T-helper 17 cell (primary cell): ENCODE results near the gene RPGRIP1L. TPM values are rescaled to one million over a fixed set of nuclear protein-coding genes. Genes with fewer than 3 reads are reported as not detected.

ENCODE experiments used
- ATAC-seq: fragments of 150-1000 bp; cut with Tn5 transposase; 2 replicates; pipeline ENCODE4 v1.10.0; 2021; ENCODE audit warnings: mild to moderate bottlenecking, moderate library complexity
- DNase-seq, 3 donors: peaks; one replicate each; pipeline versions ENCODE4 v3.0.0 to v3.0.0-alpha.2; 2020 to 2021
- H3K9me3 ChIP-seq: one replicate; pipeline ENCODE4 v1.7.0; 2013; ENCODE audit warnings: low read length, mild to moderate bottlenecking; ENCODE audit not compliant: control insufficient read depth, poor library complexity, severe bottlenecking
- H3K27ac Mint-ChIP-seq: one replicate; pipeline ENCODE4 v1.8.0; 2022; ENCODE audit warnings: mild to moderate bottlenecking, moderate library complexity, mixed read lengths
- H3K27me3 Mint-ChIP-seq: one replicate; pipeline ENCODE4 v1.8.0; 2022; ENCODE audit warnings: mixed read lengths
- H3K36me3 Mint-ChIP-seq: one replicate; pipeline ENCODE4 v1.8.0; 2022; ENCODE audit warnings: low read depth, mixed read lengths
- H3K4me1 Mint-ChIP-seq: one replicate; pipeline ENCODE4 v1.8.0; 2022; ENCODE audit warnings: mild to moderate bottlenecking, mixed read lengths
- H3K4me3 Mint-ChIP-seq: one replicate; pipeline ENCODE4 v1.8.0; 2022; ENCODE audit warnings: mild to moderate bottlenecking, moderate library complexity, mixed read lengths
- total RNA-seq, 4 donors: library from RNA in 2 of 4; stranded (reverse) in 2 of 4; gene quantifications; one replicate each; pipeline ENCODE4 v1.2.3 and lab custom pipeline; 2022 to 2026

The RPGRIP1L gene
- total RNA-seq, 2 donors from 2014 or later, result 2.1 to 4.1 TPM

- no peak for ATAC-seq
- Mint-ChIP-seq H3K27me3 (no peaks in the 10 kb centered on the region), H3K4me1 (peaks cover 2% of the 10 kb centered on the region), H3K36me3 (no peaks in the 10 kb centered on the region), H3K27ac (no peak overlapping the region), H3K4me3 (no peak overlapping the region)
- no peak for DNase-seq
- no peaks in the 10 kb centered on the region for H3K9me3 ChIP-seq
Measured at GRCh38 chr16:53629151-53629550, 74.5 kb downstream of the RPGRIP1L start.

- no peak overlapping the region for H3K27ac Mint-ChIP-seq
- DNase-seq, result no peak
- H3K36me3 Mint-ChIP-seq, result no peaks in the 10 kb centered on the region
- no peak for ATAC-seq
- H3K4me1 Mint-ChIP-seq, result peaks cover 4% of the 10 kb centered on the region
- no peaks in the 10 kb centered on the region for H3K27me3 Mint-ChIP-seq
- H3K4me3 Mint-ChIP-seq, result no peak overlapping the region
- no peaks in the 10 kb centered on the region for H3K9me3 ChIP-seq
Measured at GRCh38 chr16:53626811-53627210, 76.8 kb downstream of the RPGRIP1L start.

- H3K4me3 Mint-ChIP-seq, result no peak overlapping the region
- H3K4me1 Mint-ChIP-seq, result peaks cover 4% of the 10 kb centered on the region
- no peaks in the 10 kb centered on the region for H3K36me3 Mint-ChIP-seq
- DNase-seq, result no peak
- no peaks in the 10 kb centered on the region for H3K27me3 Mint-ChIP-seq
- no peak overlapping the region for H3K27ac Mint-ChIP-seq
- no peak for ATAC-seq
- no peaks in the 10 kb centered on the region for H3K9me3 ChIP-seq
Measured at GRCh38 chr16:53626161-53626560, 77.5 kb downstream of the RPGRIP1L start.

GRCh38 chr16:53625221-53625620 is 78.4 kb downstream of the RPGRIP1L start:
- no peaks in the 10 kb centered on the region for H3K27me3 Mint-ChIP-seq
- no peak overlapping the region for H3K4me3 Mint-ChIP-seq
- no peaks in the 10 kb centered on the region for H3K9me3 ChIP-seq
- H3K4me1 Mint-ChIP-seq, result peaks cover 4% of the 10 kb centered on the region
- no peak overlapping the region for H3K27ac Mint-ChIP-seq
- ATAC-seq (no peak), DNase-seq (no peak)
- no peaks in the 10 kb centered on the region for H3K36me3 Mint-ChIP-seq

- Mint-ChIP-seq H3K4me1 (peaks cover 4% of the 10 kb centered on the region), H3K27ac (no peak overlapping the region), H3K27me3 (no peaks in the 10 kb centered on the region), H3K36me3 (peaks cover 3% of the 10 kb centered on the region), H3K4me3 (no peak overlapping the region)
- H3K9me3 ChIP-seq, result no peaks in the 10 kb centered on the region
- DNase-seq (no peak), ATAC-seq (no peak)
Measured at GRCh38 chr16:53622315-53622714, 81.3 kb downstream of the RPGRIP1L start.

GRCh38 chr16:53620476-53620875 is 83.2 kb downstream of the RPGRIP1L start:
- Mint-ChIP-seq H3K27ac (no peak overlapping the region), H3K36me3 (peaks cover 3% of the 10 kb centered on the region), H3K27me3 (no peaks in the 10 kb centered on the region), H3K4me1 (peaks cover 4% of the 10 kb centered on the region), H3K4me3 (no peak overlapping the region)
- H3K9me3 ChIP-seq, result no peaks in the 10 kb centered on the region
- ATAC-seq (no peak), DNase-seq (no peak)

- no peaks in the 10 kb centered on the region for H3K9me3 ChIP-seq
- Mint-ChIP-seq H3K36me3 (peaks cover 3% of the 10 kb centered on the region), H3K4me1 (peaks cover 3% of the 10 kb centered on the region), H3K27ac (no peak overlapping the region), H3K4me3 (no peak overlapping the region), H3K27me3 (no peaks in the 10 kb centered on the region)
- DNase-seq (no peak), ATAC-seq (no peak)
Measured at GRCh38 chr16:53619235-53619634, 84.4 kb downstream of the RPGRIP1L start.

- H3K9me3 ChIP-seq, result no peaks in the 10 kb centered on the region
- Mint-ChIP-seq H3K36me3 (peaks cover 3% of the 10 kb centered on the region), H3K4me1 (no peaks in the 10 kb centered on the region), H3K4me3 (no peak overlapping the region), H3K27ac (no peak overlapping the region), H3K27me3 (no peaks in the 10 kb centered on the region)
- no peak for ATAC-seq
- DNase-seq, result no peak
Measured at GRCh38 chr16:53614346-53614745, 89.3 kb downstream of the RPGRIP1L start.

- Mint-ChIP-seq H3K27me3 (no peaks in the 10 kb centered on the region), H3K4me1 (no peaks in the 10 kb centered on the region), H3K27ac (no peak overlapping the region), H3K4me3 (no peak overlapping the region), H3K36me3 (no peaks in the 10 kb centered on the region)
- ATAC-seq (no peak), DNase-seq (no peak)
- no peaks in the 10 kb centered on the region for H3K9me3 ChIP-seq
Measured at GRCh38 chr16:53612003-53612402, 91.7 kb downstream of the RPGRIP1L start.

- no peak for ATAC-seq
- no peak for DNase-seq
- H3K36me3 Mint-ChIP-seq, result no peaks in the 10 kb centered on the region
- no peaks in the 10 kb centered on the region for H3K27me3 Mint-ChIP-seq
- no peak overlapping the region for H3K27ac Mint-ChIP-seq
- no peak overlapping the region for H3K4me3 Mint-ChIP-seq
- no peaks in the 10 kb centered on the region for H3K9me3 ChIP-seq
- H3K4me1 Mint-ChIP-seq, result no peaks in the 10 kb centered on the region
Measured at GRCh38 chr16:53611179-53611696, 92.4 kb downstream of the RPGRIP1L start.

- Mint-ChIP-seq H3K4me1 (no peaks in the 10 kb centered on the region), H3K4me3 (no peak overlapping the region), H3K27ac (no peak overlapping the region), H3K36me3 (no peaks in the 10 kb centered on the region), H3K27me3 (no peaks in the 10 kb centered on the region)
- H3K9me3 ChIP-seq, result no peaks in the 10 kb centered on the region
- ATAC-seq (no peak), DNase-seq (no peak)
Measured at GRCh38 chr16:53609536-53609935, 94.1 kb downstream of the RPGRIP1L start.

- no peaks in the 10 kb centered on the region for H3K4me1 Mint-ChIP-seq
- H3K27me3 Mint-ChIP-seq, result no peaks in the 10 kb centered on the region
- H3K9me3 ChIP-seq, result no peaks in the 10 kb centered on the region
- ATAC-seq (no peak), DNase-seq (no peak)
- no peak overlapping the region for H3K27ac Mint-ChIP-seq
- H3K36me3 Mint-ChIP-seq, result no peaks in the 10 kb centered on the region
- no peak overlapping the region for H3K4me3 Mint-ChIP-seq
Measured at GRCh38 chr16:53608094-53608493, 95.6 kb downstream of the RPGRIP1L start.

GRCh38 chr16:53605831-53606400 is 97.7 kb downstream of the RPGRIP1L start:
- no peak overlapping the region for H3K27ac Mint-ChIP-seq

GRCh38 chr16:53605356-53605755 is 98.3 kb downstream of the RPGRIP1L start:
- Mint-ChIP-seq H3K4me1 (no peaks in the 10 kb centered on the region), H3K27me3 (no peaks in the 10 kb centered on the region), H3K27ac (no peak overlapping the region), H3K4me3 (no peak overlapping the region), H3K36me3 (no peaks in the 10 kb centered on the region)
- H3K9me3 ChIP-seq, result no peaks in the 10 kb centered on the region
- DNase-seq (no peak), ATAC-seq (no peak)

More at GRCh38 chr16:53605831-53606400, 97.7 kb downstream of the RPGRIP1L start:
- no peaks in the 10 kb centered on the region for H3K9me3 ChIP-seq
- H3K4me1 Mint-ChIP-seq, result no peaks in the 10 kb centered on the region
- ATAC-seq (no peak), DNase-seq (no peak)
- H3K4me3 Mint-ChIP-seq, result no peak overlapping the region
- H3K27me3 Mint-ChIP-seq, result no peaks in the 10 kb centered on the region
- no peaks in the 10 kb centered on the region for H3K36me3 Mint-ChIP-seq
